ENCODE results near the gene MFSD12.
"Not testable (repeated sequence)": the region's sequence is repeated elsewhere in the genome, so short reads cannot be mapped to it uniquely, and the experiment has no call there.

Gene MFSD12

DNA sequence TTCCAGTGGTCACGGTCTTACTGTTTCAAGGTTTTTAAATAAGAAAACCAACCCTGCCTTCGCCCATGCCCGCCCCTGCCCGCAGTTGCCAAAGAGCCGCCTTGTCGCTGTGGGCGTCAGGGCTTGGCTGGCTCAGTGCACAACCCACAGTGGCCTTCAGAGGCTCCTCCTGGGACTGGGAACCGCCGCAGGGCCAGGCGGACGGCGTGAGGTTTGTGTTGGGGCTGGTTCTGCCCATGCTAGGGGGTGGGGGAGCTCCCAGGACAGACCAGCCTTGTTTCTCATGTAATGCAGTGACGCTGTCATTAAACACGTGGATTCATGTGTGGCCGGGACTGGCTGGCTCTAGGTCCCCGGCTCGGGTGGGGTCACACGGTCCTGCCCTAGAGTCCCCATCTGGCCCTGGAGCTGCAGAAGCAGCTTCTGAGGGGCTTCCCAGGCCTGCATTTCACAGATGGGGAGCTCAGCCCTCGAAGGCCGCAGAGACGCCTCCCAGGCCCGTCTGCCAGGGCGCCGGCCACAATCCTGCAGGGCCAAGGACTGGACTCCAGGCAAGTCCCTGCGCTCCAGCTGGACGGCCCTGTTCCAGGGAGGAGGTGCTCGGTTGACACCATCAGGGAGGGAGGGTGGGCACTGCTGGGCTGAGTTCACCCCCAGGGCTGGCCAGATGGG lies 20.8 kb downstream of the MFSD12 start:
- no peak for DNase-seq (ENCODE audit: low spot score)

DNA sequence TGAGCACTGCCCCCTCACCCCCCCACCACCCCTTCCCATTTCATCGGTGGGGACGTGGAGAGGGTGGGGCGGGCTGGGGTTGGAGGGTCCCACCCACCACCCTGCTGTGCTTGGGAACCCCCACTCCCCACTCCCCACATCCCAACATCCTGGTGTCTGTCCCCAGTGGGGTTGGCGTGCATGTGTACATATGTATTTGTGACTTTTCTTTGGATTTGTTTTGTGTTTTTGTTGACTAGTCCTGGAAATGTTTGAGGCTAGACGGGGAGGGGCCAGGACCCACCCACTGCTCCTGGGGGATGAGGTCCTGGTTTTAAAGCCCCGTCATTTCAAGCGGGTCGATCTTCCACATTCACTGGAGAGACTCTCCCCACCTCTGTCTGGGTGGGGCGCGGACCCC lies 21.4 kb downstream of the MFSD12 start:
- DNase-seq (ENCODE audit: low spot score): no peak

DNA sequence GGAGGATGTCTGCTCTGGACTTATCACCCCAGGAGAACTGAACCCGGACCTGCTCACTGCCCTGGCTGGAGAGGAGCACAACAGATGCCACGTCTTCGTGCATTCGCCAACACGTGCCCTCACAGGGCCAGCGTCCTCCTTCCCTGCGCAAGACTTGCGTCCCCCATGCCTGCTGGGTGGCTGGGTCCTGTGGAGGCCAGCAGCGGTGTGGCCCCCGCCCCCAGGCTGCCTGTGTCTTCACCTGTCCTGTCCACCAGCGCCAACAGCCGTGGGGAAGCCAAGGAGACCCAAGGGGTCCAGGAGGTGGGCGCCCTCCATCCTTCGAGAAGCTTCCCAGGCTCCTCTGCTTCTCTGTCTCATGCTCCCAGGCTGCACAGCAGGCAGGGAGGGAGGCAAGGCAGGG lies 21.8 kb downstream of the MFSD12 start:
- no peak for DNase-seq (ENCODE audit: low spot score)

DNA sequence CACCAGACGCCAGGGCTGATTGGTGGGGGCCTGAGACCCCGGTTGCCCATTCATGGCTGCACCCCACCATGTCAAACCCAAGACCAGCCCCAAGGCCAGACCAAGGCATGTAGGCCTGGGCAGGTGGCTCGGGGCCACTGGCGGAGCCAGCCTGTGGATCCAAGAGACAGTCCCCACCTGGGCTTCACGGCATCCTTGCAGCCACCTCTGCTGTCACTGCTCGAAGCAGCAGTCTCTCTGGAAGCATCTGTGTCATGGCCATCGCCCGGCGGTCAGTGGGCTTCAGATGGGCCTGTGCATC lies 22.2 kb downstream of the MFSD12 start:
- DNase-seq (ENCODE audit: low spot score): no peak

DNA sequence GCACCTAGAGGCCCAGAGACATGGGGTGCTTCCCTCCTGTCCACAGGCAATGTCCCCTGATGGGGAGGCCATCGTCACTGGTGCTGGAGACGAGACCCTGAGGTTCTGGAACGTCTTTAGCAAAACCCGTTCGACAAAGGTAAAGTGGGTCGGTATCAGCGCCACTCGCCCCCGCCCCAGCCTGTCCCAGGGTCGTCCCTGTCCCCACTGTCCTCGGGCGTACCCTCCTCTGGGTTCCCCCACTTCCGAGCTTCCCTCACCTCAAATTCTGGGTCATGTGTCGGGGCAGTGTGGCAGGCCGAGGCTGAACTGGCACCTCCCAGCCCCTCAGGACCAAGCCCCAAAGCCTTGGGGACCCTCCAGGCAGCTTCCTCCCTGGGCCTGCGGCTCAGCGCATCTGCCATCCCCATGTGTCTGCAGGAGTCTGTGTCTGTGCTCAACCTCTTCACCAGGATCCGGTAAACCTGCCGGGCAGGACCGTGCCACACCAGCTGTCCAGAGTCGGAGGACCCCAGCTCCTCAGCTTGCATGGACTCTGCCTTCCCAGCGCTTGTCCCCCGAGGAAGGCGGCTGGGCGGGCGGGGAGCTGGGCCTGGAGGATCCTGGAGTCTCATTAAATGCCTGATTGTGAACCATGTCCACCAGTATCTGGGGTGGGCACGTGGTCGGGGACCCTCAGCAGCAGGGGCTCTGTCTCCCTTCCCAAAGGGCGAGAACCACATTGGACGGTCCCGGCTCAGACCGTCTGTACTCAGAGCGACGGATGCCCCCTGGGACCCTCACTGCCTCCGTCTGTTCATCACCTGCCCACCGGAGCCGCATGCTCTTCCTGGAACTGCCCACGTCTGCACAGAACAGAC lies 22.8 kb downstream of the MFSD12 start:
- no peak for DNase-seq (ENCODE audit: low spot score)

DNA sequence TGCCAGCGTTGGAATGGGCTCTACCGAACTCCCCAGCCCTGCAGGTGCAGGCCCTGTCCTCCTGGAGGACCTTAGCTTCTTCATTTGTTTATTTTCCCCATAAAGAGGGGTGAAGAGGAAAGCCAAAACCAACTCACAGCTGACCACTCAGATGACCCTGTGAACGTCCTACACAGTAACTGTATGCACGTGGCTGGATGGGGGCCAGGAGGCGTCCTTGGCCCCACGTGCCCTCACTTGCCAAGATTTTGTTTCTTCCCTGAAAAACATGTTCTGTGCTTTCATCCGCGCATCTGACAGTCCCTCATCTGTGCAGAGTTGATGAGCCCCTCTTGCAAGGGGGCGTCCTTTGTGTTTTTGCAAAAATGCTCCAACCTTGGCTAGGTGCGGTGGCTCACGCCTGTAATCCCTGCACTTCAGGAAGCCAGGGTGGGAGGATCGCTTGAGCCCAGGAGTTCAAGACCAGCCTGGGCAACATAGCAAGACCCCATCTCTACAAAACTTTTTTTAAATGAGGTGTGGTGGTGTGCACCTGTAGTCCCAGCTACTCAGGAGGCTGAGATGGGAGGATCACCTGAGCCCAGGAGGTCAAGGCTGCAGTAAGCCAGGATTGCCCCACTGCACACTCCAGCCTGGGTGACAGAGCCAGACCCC lies 23.7 kb downstream of the MFSD12 start:
- DNase-seq (ENCODE audit: low spot score): no peak

DNA sequence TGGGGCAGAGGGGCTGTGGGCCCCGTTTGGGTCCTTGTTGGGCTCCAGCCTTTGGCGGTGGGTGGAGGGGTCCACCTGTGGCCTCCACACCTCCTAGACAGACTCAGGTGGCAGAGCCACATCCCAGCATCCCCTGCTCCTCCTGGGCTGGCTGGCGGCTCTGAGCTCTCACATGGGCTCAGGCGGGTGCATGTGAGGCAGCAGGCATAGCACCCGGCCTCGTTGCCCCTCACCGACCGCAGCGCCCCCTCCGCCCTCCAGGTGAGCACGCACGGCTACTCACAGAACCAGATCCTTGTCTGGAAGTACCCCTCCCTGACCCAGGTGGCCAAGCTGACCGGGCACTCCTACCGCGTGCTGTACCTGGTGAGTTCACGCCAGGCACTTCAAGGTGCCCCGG lies 24.4 kb downstream of the MFSD12 start:
- DNase-seq (ENCODE audit: low spot score): no peak

DNA sequence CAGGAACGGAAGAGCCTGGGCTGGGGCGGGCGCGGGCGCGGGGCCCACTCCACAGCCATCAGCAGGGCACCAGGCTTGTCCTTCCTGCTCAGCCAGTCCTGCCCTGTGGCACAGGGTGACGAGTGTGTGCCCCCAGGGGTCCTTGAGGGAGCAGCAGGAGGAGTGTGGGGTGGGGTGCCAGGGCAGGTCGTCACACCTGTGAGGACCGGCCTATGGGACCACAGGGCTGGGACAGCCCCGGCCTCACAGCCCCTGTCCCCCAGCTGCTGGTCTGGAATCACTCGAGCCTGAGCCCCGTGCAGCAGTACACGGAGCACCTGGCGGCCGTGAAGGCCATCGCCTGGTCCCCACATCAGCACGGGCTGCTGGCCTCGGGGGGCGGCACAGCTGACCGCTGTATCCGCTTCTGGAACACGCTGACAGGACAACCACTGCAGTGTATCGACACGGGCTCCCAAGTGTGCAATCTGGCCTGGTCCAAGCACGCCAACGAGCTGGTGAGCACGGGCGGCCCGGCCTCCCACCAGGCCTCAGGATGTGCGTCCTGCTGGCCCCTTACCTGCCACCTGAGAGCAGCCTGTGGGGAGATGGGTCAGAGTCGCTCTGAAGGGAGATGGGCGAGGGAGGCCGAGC lies 25.1 kb downstream of the MFSD12 start:
- DNase-seq (ENCODE audit: low spot score): no peak

DNA sequence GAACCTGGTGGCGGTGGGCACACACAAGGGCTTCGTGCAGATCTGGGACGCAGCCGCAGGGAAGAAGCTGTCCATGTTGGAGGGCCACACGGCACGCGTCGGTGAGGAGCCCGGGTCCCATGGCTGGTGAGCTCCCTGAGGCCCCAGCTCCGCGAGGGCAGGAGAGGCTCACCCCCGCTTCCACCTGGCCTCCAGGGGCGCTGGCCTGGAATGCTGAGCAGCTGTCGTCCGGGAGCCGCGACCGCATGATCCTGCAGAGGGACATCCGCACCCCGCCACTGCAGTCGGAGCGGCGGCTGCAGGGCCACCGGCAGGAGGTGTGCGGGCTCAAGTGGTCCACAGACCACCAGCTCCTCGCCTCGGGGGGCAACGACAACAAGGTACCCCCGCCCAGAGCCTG lies 25.7 kb downstream of the MFSD12 start:
- no peak for DNase-seq (ENCODE audit: low spot score)

DNA sequence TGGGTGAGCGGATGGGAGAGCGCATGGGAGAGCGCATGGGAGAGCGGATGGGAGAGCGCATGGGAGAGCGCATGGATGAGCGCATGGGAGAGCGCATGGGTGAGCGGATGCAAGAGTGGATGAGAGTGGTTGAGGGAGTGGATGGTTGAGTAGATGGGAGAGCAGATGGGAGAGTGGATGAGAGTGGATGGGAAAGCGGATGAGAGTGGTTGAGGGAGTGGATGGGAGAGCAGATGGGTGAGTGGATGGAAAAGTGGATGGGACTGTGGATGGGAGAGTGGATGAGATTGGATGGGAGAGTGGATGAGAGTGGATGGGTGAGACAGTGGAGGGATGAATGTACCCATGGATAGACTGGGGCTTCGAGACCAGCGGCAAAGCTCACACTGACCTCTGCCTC lies 27.0 kb downstream of the MFSD12 start:
- DNase-seq (ENCODE audit: low spot score): no peak

DNA sequence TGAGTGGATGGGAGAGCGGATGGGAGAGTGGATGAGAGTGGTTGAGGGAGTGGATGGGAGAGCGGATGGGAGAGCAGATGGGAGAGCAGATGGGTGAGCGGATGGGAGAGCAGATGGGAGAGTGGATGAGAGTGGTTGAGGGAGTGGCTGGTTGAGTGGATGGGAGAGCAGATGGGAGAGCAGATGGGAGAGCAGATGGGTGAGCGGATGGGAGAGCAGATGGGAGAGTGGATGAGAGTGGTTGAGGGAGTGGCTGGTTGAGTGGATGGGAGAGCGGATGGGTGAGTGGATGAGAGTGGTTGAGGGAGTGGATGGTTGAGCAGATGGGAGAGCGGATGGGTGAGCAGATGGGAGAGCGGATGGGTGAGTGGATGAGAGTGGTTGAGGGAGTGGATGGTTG lies 28.1 kb downstream of the MFSD12 start:
- DNase-seq (ENCODE audit: low spot score): not testable (repeated sequence)

DNA sequence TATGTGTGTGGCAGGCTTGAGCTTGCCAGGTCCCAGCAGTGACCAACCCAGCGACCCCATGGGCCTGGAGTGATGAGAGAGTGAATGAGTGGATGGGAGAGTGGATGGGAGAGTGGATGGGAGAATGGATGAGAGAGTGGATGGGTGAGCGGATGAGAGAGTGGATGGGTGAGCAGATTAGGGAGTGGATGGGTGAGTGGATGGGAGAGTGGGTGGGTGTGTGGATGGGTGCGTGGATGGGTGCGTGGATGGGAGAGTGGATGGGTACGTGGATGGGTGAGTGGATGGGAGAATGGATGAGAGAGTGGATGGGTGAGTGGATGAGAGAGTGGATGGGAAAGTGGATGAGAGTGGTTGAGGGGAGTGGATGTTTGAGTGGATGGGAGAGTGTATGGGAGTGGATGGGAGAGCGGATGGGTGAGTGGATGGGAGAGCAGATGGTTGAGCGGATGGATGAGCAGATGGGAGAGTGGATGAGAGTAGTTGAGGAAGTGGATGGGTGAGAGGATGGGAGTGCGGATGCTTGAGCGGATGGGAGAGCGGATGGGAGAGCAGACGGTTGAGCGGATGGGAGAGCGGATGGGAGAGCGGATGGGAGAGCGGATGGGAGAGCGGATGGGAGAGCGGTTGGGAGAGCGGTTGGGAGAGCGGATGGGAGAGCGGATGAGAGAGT lies 28.7 kb downstream of the MFSD12 start:
- DNase-seq (ENCODE audit: low spot score): no peak

DNA sequence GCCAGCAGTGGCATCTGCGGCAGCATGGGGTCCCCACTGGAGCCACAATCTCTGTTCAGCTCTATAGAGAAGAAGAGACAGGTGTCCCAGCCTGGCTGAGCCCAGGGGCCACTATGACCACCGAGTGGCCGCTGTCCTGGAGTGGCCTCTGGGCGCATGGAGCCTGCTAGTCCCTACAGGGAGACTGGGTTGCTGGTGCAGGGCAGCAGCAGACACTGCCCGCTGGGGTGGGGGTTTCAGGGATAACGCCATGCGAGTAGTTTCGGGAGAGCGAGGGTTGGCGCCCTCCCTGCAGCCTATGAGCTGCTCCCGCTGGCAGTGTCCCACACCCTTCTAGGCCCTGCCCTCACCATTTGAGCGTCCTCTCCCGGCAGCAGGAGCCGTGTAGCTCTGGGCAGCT lies 29.3 kb downstream of the MFSD12 start:
- no peak for DNase-seq (ENCODE audit: low spot score)

DNA sequence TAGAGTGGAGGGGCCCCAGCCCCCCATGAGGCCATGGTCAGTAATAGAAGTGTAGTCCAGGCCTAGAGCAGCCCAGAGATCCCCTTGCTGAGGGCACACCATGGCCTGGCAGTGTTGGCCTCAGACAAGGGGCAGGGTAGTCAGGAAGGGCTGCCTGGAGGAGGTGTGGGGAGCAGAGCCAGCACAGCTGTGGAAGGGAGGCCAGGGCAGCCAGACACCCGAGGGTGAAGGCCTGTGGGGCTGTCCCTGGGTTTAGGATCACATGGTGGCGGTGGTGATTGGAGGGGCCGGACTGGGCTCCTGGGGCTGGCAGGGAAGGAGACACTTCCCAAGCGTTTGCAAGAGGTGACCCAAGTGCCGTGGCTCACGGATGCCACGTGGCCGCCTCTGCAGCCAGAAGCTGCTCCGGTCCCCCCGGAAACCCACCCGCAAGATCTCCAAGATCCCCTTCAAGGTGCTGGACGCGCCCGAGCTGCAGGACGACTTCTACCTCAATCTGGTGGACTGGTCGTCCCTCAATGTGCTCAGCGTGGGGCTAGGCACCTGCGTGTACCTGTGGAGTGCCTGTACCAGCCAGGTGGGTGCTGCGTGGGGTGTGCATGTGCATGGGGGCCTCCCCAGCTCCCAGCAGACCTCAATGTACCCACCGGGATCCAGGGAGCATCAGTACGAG lies 30.0 kb downstream of the MFSD12 start:
- DNase-seq (ENCODE audit: low spot score): no peak

DNA sequence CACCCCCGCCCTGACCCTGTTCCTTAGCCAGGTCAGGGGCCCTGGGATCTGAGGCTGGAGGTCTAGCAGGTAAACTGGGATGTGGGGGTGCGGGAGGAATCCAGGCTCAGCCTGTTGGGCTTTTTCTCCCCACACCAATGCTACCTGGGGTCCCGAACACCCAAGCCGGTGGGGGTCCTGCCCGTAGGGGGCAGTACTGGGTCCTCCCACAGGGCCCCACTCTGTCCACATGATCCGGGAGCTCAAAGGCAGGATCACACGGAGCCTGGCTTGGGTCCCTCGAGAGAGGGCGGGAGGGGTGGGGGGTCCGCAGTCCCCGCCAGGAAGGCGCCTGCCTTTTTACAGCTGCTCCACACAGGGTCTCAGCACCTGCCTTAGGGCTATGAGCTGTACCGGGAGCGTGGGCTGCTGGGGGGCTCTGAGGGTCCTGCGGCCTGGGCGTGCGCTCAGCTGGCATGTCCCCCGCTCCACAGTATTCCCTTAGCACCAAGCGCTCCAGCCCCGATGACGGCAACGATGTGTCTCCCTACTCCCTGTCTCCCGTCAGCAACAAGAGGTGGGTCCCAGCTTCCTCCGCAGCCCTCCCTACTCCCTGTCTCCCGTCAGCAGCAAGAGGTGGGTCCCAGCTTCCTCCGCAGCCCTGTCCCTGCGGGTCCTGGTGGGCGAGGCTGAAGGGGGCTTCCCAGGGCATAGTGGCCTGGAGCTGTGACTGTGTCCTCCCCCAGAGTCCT lies 30.7 kb downstream of the MFSD12 start:
- DNase-seq (ENCODE audit: low spot score): no peak

DNA sequence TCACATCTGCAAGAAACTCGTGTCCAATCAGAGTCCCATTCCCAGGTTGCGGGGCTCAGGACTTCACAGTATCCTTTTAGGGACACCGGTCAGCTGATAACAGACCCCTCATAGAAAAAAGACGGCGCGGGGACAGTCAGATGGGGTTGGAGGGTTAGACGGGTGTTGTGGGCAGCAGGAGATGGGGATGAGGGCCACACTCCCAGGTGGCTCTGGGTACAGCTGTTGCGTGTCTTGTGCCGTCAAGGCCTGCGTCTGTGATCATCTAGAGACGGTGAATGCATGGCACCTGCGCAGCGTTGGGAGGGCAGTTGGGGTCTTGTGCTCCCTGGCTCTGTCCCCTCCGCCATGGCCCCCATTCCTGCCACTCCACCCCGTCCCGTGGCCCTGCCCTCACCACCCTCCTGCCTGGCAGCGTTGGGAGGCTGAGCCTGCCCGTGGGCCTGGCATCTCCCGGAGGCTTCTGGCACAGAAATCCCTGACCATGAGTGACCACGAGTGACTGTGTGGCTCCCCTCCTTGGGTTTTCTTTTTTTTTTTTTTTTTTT lies 32.4 kb downstream of the MFSD12 start:
- DNase-seq (ENCODE audit: low spot score): no peak

DNA sequence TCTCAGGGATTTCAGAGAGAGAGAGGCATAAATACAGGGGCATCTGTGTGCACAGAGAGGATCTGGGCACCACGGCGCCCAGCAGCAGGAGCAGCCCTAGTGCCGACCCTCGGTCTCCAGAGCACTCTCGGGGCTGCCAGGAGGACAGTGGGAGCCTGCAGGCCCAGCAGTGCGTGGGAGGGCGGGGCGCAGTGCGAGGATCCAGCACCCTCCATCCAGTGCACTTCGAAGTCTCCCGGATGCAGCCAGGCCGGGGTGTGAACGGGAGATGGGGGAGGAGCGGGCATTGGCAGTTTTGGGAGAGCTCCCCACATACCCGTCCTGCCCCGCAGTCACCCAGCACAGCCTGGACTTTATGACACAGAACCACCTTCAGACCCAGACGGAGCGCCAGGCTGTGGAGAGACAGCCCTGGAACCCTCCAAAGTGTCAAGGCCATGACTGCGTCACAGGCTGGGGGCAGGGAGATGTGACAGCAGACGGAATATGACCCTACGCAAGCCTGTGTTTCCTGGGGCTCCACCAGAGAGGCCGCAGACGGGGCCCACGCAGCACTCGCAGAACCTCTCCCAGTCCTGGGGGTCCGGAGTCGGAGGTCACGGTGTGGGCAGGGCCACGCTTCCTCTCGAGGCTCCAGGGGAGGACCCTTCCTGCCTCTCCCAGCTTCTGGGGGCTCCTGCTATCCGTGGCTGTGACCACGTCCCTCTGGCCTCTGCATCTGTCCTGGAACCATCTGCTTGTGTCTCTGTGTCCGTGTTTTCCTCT lies 33.1 kb downstream of the MFSD12 start:
- no peak for DNase-seq (ENCODE audit: low spot score)

DNA sequence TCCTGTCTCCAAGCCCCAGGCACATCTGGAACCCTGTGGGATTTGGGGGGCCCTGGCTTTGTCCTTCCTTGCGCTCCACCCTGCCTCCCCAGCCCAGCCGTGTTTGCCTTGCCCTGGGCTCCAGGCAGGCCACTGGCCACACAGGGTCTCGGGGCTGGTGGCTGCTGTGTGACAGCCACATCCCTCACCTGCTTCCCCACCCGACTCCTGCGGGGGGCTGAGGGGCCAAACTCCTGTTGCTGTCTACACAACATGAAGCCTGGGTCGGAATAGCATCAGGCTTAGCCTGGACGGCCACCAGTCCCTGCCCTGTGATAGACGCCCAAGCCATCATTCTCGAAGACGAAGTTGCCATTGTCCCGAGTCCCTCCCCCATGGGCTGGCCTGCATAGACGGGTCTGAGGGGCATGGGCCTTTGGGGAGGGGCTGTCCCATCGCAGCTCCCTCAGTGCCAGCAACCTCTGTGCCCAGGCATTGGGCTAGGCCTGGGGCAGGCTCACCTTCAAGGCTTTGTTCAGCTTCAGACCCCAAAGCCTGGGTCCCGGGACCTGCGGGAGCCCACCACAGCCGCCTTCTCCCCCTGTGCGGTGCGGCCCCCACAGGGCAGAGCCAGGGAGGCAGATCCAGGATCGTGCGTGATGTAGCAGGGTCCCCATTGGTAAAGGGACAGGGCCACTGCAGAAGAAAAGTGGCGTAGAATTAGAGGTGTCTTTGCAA lies 33.9 kb downstream of the MFSD12 start:
- no peak for DNase-seq (ENCODE audit: low spot score)
